ENCODE measurements around the gene CLEC4G. TPM values are rescaled to one million over a fixed set of nuclear protein-coding genes. Genes with fewer than 3 reads are reported as not detected.
"Not testable (repeated sequence)": the region's sequence is repeated elsewhere in the genome, so short reads cannot be mapped to it uniquely, and the experiment has no call there.

The CLEC4G gene
- polyA plus RNA-seq, 1 donor from 2014 or later = not detected

DNA sequence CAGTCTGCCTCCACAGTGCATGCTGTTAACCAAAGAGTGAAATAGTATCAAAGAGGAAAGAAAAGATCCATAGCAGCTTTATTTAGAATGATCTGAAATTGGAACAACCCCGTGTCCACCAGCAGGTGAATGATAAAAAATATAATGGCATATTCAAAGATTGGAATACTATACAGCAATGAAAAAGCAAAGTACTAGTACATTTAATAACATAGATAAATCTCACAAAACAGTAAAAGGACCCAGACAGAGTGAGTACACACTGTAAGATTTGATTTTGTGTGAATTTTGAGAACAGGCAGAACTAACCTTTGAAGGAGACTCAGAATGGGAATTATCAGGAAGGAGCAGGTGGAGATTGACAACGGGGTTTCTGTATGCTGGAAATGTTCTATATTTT, 16.3 kb upstream of the CLEC4G start:
- no peaks in the 10 kb centered on the region for H3K36me3 ChIP-seq (ENCODE audit: insufficient read depth, low read length)
- no peaks in the 10 kb centered on the region for H4K20me1 ChIP-seq (ENCODE audit: insufficient read depth)
- H3K9ac ChIP-seq (ENCODE audit: low read length) = no peak overlapping the region
- no peak overlapping the region for H3K4me3 ChIP-seq (ENCODE audit: low read length)
- no peak overlapping the region for H3K27ac ChIP-seq (ENCODE audit: low read length)
- no peaks in the 10 kb centered on the region for H3K9me3 ChIP-seq (ENCODE audit: low read length)
- H2AFZ ChIP-seq (ENCODE audit: low read depth, low read length) = no peak overlapping the region
- no peaks in the 10 kb centered on the region for H3F3A ChIP-seq (ENCODE audit: insufficient read depth, low read length, poor library complexity, severe bottlenecking)
- TF ChIP-seq POLR2AphosphoS5 (IDR thresholded peaks at IDR 0.05) = no peak
- no peak for TF ChIP-seq MXI1 (conservative IDR thresholded peaks at IDR 0.05; ENCODE audit: poor library complexity, severe bottlenecking)
- no peak for TF ChIP-seq EZH2 (IDR thresholded peaks at IDR 0.05; ENCODE audit: borderline replicate concordance, insufficient read depth, low read length, poor library complexity, severe bottlenecking)
- no peak for TF ChIP-seq EP300 (conservative IDR thresholded peaks at IDR 0.05; ENCODE audit: poor library complexity, severe bottlenecking)
- TF ChIP-seq, protein P1, sequence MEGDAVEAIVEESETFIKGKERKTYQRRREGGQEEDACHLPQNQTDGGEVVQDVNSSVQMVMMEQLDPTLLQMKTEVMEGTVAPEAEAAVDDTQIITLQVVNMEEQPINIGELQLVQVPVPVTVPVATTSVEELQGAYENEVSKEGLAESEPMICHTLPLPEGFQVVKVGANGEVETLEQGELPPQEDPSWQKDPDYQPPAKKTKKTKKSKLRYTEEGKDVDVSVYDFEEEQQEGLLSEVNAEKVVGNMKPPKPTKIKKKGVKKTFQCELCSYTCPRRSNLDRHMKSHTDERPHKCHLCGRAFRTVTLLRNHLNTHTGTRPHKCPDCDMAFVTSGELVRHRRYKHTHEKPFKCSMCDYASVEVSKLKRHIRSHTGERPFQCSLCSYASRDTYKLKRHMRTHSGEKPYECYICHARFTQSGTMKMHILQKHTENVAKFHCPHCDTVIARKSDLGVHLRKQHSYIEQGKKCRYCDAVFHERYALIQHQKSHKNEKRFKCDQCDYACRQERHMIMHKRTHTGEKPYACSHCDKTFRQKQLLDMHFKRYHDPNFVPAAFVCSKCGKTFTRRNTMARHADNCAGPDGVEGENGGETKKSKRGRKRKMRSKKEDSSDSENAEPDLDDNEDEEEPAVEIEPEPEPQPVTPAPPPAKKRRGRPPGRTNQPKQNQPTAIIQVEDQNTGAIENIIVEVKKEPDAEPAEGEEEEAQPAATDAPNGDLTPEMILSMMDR (IDR thresholded peaks at IDR 0.05; ENCODE audit: poor library complexity, severe bottlenecking) = no peak
- TF ChIP-seq, protein P2, sequence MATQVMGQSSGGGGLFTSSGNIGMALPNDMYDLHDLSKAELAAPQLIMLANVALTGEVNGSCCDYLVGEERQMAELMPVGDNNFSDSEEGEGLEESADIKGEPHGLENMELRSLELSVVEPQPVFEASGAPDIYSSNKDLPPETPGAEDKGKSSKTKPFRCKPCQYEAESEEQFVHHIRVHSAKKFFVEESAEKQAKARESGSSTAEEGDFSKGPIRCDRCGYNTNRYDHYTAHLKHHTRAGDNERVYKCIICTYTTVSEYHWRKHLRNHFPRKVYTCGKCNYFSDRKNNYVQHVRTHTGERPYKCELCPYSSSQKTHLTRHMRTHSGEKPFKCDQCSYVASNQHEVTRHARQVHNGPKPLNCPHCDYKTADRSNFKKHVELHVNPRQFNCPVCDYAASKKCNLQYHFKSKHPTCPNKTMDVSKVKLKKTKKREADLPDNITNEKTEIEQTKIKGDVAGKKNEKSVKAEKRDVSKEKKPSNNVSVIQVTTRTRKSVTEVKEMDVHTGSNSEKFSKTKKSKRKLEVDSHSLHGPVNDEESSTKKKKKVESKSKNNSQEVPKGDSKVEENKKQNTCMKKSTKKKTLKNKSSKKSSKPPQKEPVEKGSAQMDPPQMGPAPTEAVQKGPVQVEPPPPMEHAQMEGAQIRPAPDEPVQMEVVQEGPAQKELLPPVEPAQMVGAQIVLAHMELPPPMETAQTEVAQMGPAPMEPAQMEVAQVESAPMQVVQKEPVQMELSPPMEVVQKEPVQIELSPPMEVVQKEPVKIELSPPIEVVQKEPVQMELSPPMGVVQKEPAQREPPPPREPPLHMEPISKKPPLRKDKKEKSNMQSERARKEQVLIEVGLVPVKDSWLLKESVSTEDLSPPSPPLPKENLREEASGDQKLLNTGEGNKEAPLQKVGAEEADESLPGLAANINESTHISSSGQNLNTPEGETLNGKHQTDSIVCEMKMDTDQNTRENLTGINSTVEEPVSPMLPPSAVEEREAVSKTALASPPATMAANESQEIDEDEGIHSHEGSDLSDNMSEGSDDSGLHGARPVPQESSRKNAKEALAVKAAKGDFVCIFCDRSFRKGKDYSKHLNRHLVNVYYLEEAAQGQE (IDR thresholded peaks at IDR 0.05; ENCODE audit: borderline replicate concordance) = no peak
- no peak overlapping the region for H3K4me2 ChIP-seq (ENCODE audit: low read length)
- no peaks in the 10 kb centered on the region for H3K9me2 ChIP-seq (ENCODE audit: insufficient read depth, low read length)
- no peaks in the 10 kb centered on the region for H3K79me2 ChIP-seq (replicated peaks; ENCODE audit: insufficient read depth, low read length)
- H3K27me3 ChIP-seq (ENCODE audit: insufficient read depth, low read depth, low read length) = no peaks in the 10 kb centered on the region

DNA sequence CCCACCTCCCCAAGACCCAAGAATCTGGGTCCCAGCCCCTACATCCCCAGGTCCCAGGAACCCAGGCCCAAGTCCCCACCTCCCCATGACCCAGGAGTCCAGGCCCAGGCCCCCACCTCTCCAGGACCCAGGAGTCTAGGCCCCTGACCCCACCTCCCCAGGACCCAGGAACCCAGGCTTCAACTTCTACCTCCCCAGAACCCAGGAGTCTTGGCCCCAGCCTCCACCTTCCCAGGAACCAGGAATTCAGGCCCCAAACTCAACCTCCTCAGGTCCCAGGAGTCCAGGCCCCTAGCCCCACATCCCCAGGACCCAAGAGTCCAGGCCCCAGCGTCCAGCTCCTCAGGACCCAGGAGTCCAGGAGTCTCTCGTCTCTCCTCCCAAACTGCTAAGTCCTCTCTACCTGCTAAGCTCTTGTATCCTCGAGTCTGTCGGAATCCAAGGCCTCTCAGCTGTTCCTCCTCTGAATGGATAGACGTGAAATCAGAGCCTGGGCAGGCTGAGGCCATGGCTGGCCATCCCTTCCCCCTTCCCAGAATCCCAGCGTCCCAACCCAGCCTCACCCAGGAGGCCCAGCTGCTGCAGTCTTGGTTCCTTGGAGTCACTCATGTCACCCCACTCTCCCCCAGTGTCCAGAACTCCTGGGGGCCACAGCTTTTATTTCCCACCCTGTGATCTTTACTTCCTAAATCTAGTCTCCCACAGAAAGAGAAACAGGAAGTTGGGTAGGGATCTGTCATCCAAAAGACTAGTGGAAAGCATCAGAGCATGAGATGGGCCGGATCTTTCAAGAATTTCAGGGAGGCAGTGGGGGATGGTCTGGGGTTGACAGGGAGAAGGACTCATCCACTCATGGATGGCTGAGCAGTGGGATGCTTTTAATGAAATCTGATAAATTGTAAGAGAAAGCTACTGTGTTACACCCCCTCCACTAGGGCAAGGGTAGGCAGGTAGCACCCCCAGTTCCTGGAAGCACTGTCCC, 15.3 kb upstream of the CLEC4G start, which contains the start of gene CD209:
Gene CD209, minus strand, starts transcription at position 632 of the 982 bp plus-strand sequence. Its CDS starts 23 bp downstream, at position 609.
- TF ChIP-seq EZH2 (IDR thresholded peaks at IDR 0.05; ENCODE audit: borderline replicate concordance, insufficient read depth, low read length, poor library complexity, severe bottlenecking) (no peak), TAF1 (IDR thresholded peaks at IDR 0.05; ENCODE audit: low read depth) (no peak), SMC3 (conservative IDR thresholded peaks at IDR 0.05; ENCODE audit: poor library complexity) (no peak)
- TF ChIP-seq, protein P2 (IDR thresholded peaks at IDR 0.05; ENCODE audit: borderline replicate concordance) = no peak
- Histone ChIP-seq H3F3A (ENCODE audit: insufficient read depth, low read length, poor library complexity, severe bottlenecking) (no peaks in the 10 kb centered on the region), H3K79me2 (replicated peaks; ENCODE audit: insufficient read depth, low read length) (no peaks in the 10 kb centered on the region), H3K4me2 (ENCODE audit: low read length) (no peak within 1 kb of the TSS), H3K27ac (ENCODE audit: low read length) (no peak within 1 kb of the TSS), H4K20me1 (ENCODE audit: insufficient read depth) (no peaks in the 10 kb centered on the region), H2AFZ (ENCODE audit: low read depth, low read length) (no peak within 1 kb of the TSS), H3K9me2 (ENCODE audit: insufficient read depth, low read length) (no peaks in the 10 kb centered on the region), H3K36me3 (ENCODE audit: insufficient read depth, low read length) (no peaks in the 10 kb centered on the region), H3K9me3 (ENCODE audit: low read length) (no peaks in the 10 kb centered on the region), H3K4me3 (ENCODE audit: low read length) (no peak within 1 kb of the TSS), H3K9ac (ENCODE audit: low read length) (no peak within 1 kb of the TSS), H3K27me3 (ENCODE audit: insufficient read depth, low read depth, low read length) (no peaks in the 10 kb centered on the region)

DNA sequence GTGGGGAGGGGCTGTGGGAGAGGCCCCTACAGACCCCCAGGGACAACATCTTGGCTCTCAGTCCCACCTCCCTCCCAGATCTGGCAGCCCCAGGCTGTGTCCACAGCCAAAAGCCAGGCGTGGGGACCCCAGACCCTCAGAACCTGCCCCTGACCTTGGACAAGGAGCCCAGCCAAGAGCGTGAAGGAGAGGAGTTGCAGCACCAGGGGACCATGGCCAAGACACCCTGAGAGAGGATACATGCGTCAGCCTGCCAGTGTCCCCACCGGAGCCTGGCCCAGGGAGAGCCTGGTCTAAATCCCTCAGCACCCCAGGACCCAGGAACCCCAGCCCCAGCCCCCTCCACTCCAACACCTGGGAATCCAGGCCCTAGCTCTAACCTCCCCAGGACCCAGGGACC, 14.4 kb upstream of the CLEC4G start:
- not testable (repeated sequence) for H3K4me3 ChIP-seq (ENCODE audit: low read length); H4K20me1 ChIP-seq (ENCODE audit: insufficient read depth); H3K79me2 ChIP-seq (replicated peaks; ENCODE audit: insufficient read depth, low read length); H3K4me2 ChIP-seq (ENCODE audit: low read length); H3K27ac ChIP-seq (ENCODE audit: low read length); H3K27me3 ChIP-seq (ENCODE audit: insufficient read depth, low read depth, low read length); H3K9ac ChIP-seq (ENCODE audit: low read length); H3K36me3 ChIP-seq (ENCODE audit: insufficient read depth, low read length); H3F3A ChIP-seq (ENCODE audit: insufficient read depth, low read length, poor library complexity, severe bottlenecking); H2AFZ ChIP-seq (ENCODE audit: low read depth, low read length); H3K9me3 ChIP-seq (ENCODE audit: low read length); H3K9me2 ChIP-seq (ENCODE audit: insufficient read depth, low read length)

Measured in neural cell (in vitro differentiated cells).